ENCODE results near the gene MYCBP2.

The MYCBP2 gene

DNA sequence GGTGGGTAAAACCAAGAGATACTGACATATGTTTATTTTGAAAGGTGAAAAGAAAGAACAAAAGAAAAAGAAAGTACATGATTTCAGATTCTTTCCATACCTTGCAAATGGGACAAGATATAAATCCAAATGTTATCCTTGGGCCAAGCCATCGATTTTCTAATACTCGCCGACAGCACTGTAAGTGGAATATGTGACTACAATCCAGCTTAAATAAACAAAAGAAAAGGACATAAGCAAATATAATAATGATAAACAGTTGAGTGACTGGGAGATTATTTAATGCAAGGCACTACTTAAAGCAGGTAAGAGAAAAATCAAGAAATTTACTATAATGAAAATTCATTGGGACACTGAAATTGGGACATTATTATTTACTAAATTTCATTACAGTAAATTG, 270.0 kb downstream of the MYCBP2 start:
- no peaks in the 10 kb centered on the region for H4K20me1 ChIP-seq (ENCODE audit: low read depth, low read length)
- H3K4me2 ChIP-seq (ENCODE audit: low read depth, low read length, poor library complexity, severe bottlenecking) = no peak overlapping the region
- peaks cover 52% of the 10 kb centered on the region for H3K36me3 ChIP-seq (ENCODE audit: low read length)
- no peaks in the 10 kb centered on the region; the same call in none of the 2 replicates for H3F3A ChIP-seq (ENCODE audit: insufficient read depth)
- no peak overlapping the region for H3K4me3 ChIP-seq (ENCODE audit: insufficient read depth, low read length, poor library complexity, severe bottlenecking)
- TF ChIP-seq CTCF (IDR thresholded peaks at IDR 0.05; ENCODE audit: insufficient read depth, low read length, poor library complexity, severe bottlenecking) (no peak), EZH2phosphoT487 (conservative IDR thresholded peaks at IDR 0.05; ENCODE audit: low read length) (no peak)
- H3K27me3 ChIP-seq (ENCODE audit: low read length) = no peaks in the 10 kb centered on the region
- H3K9me2 ChIP-seq (replicated peaks; ENCODE audit: insufficient read depth, low read length) = no peaks in the 10 kb centered on the region
- no peak overlapping the region for H3K27ac ChIP-seq (ENCODE audit: low read depth, low read length)
- no peaks in the 10 kb centered on the region for H3K79me2 ChIP-seq (ENCODE audit: insufficient read depth, low read length)
- H2AFZ ChIP-seq (ENCODE audit: low read depth, low read length, severe bottlenecking) = no peak overlapping the region
- no peak overlapping the region for H3K9ac ChIP-seq (ENCODE audit: low read length)
- H3K9me3 ChIP-seq (ENCODE audit: insufficient read depth, low read length) = no peaks in the 10 kb centered on the region

DNA sequence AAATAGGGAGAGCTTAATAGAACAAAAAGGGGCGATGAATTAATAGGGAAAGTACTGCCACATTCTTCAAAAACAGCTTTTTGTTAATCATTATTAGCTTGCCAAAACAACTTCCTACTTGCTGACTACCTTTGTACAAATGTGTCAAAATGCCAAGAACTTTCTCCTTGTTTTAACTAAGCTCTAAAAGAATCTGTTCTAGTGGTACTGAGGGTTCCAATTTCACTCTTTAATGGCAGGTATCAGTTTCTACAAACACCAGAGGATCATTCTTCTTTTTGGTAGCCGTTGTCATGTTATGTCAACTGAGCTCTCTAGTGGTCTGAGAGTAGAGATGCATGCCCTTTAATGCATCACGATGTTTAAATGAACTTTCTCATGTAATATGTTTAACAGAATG, 270.5 kb downstream of the MYCBP2 start:
- H3K79me2 ChIP-seq (ENCODE audit: insufficient read depth, low read length) = no peaks in the 10 kb centered on the region
- H3F3A ChIP-seq (ENCODE audit: insufficient read depth) = no peaks in the 10 kb centered on the region; the same call in 1 of the 2 replicates
- H2AFZ ChIP-seq (ENCODE audit: low read depth, low read length, severe bottlenecking) = no peak overlapping the region
- no peak overlapping the region for H3K9ac ChIP-seq (ENCODE audit: low read length)
- TF ChIP-seq CTCF (IDR thresholded peaks at IDR 0.05; ENCODE audit: insufficient read depth, low read length, poor library complexity, severe bottlenecking) (no peak), EZH2phosphoT487 (conservative IDR thresholded peaks at IDR 0.05; ENCODE audit: low read length) (no peak)
- H3K9me3 ChIP-seq (ENCODE audit: insufficient read depth, low read length) = no peaks in the 10 kb centered on the region
- H3K4me2 ChIP-seq (ENCODE audit: low read depth, low read length, poor library complexity, severe bottlenecking) = no peak overlapping the region
- H3K27me3 ChIP-seq (ENCODE audit: low read length) = no peaks in the 10 kb centered on the region
- H3K36me3 ChIP-seq (ENCODE audit: low read length) = peaks cover 50% of the 10 kb centered on the region
- no peak overlapping the region for H3K4me3 ChIP-seq (ENCODE audit: insufficient read depth, low read length, poor library complexity, severe bottlenecking)
- H3K9me2 ChIP-seq (replicated peaks; ENCODE audit: insufficient read depth, low read length) = no peaks in the 10 kb centered on the region
- no peaks in the 10 kb centered on the region for H4K20me1 ChIP-seq (ENCODE audit: low read depth, low read length)
- H3K27ac ChIP-seq (ENCODE audit: low read depth, low read length) = no peak overlapping the region

GRCh38 chr13:77055158-77055557, 271.7 kb downstream of the MYCBP2 start:
- peaks cover 54% of the 10 kb centered on the region for H3K36me3 ChIP-seq (ENCODE audit: low read length)
- H3K27ac ChIP-seq (ENCODE audit: low read depth, low read length) = no peak overlapping the region
- H3K27me3 ChIP-seq (ENCODE audit: low read length) = no peaks in the 10 kb centered on the region
- no peak overlapping the region for H3K4me3 ChIP-seq (ENCODE audit: insufficient read depth, low read length, poor library complexity, severe bottlenecking)
- no peaks in the 10 kb centered on the region; the same call in 1 of the 2 replicates for H3F3A ChIP-seq (ENCODE audit: insufficient read depth)
- H3K9me2 ChIP-seq (replicated peaks; ENCODE audit: insufficient read depth, low read length) = no peaks in the 10 kb centered on the region
- H3K9me3 ChIP-seq (ENCODE audit: insufficient read depth, low read length) = no peaks in the 10 kb centered on the region
- TF ChIP-seq CTCF (IDR thresholded peaks at IDR 0.05; ENCODE audit: insufficient read depth, low read length, poor library complexity, severe bottlenecking) (no peak), EZH2phosphoT487 (conservative IDR thresholded peaks at IDR 0.05; ENCODE audit: low read length) (no peak)
- H3K4me2 ChIP-seq (ENCODE audit: low read depth, low read length, poor library complexity, severe bottlenecking) = no peak overlapping the region
- H4K20me1 ChIP-seq (ENCODE audit: low read depth, low read length) = no peaks in the 10 kb centered on the region
- H3K79me2 ChIP-seq (ENCODE audit: insufficient read depth, low read length) = no peaks in the 10 kb centered on the region
- no peak overlapping the region for H3K9ac ChIP-seq (ENCODE audit: low read length)
- no peak overlapping the region for H2AFZ ChIP-seq (ENCODE audit: low read depth, low read length, severe bottlenecking)
